Measurements from ENCODE around the gene PLCL1.

- TF ChIP-seq, protein P1, sequence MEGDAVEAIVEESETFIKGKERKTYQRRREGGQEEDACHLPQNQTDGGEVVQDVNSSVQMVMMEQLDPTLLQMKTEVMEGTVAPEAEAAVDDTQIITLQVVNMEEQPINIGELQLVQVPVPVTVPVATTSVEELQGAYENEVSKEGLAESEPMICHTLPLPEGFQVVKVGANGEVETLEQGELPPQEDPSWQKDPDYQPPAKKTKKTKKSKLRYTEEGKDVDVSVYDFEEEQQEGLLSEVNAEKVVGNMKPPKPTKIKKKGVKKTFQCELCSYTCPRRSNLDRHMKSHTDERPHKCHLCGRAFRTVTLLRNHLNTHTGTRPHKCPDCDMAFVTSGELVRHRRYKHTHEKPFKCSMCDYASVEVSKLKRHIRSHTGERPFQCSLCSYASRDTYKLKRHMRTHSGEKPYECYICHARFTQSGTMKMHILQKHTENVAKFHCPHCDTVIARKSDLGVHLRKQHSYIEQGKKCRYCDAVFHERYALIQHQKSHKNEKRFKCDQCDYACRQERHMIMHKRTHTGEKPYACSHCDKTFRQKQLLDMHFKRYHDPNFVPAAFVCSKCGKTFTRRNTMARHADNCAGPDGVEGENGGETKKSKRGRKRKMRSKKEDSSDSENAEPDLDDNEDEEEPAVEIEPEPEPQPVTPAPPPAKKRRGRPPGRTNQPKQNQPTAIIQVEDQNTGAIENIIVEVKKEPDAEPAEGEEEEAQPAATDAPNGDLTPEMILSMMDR (IDR thresholded peaks at IDR 0.05): no peak
- TF ChIP-seq POLR2A (IDR thresholded peaks at IDR 0.05): no peak
These were observed 124.9 kb downstream of the PLCL1 start for GRCh38 chr2:197929008-197929885.

Measured in breast epithelium (tissue), 3 donors.